SU-DHL-6 (cell line): ENCODE measurements around the gene DHX35.

ENCODE experiments used
- H2AFZ ChIP-seq: fragments of 200-600 bp; sonication (generic); 2 replicates; pipeline ENCODE4 v1.6.1; 2014; ENCODE audit warnings: low read depth, mild to moderate bottlenecking, moderate library complexity, mixed read lengths, antibody characterized with exemption, low read length; ENCODE audit not compliant: severe bottlenecking
- H3F3A ChIP-seq: fragments of 200-600 bp; shearing (Covaris generic); 2 replicates; pipeline ENCODE4 v1.6.0; 2016; ENCODE audit warnings: antibody characterized with exemption, mild to moderate bottlenecking; ENCODE audit not compliant: insufficient read depth
- H3K27ac ChIP-seq: fragments of 200-600 bp; sonication (generic); 2 replicates; pipeline ENCODE4 v1.5.1; 2016; ENCODE audit warnings: low read depth, mild to moderate bottlenecking, low read length, moderate library complexity, mixed read lengths
- H3K27me3 ChIP-seq: fragments of 200-600 bp; sonication (generic), shearing (Covaris generic); 2 replicates; pipeline ENCODE4 v1.6.0; 2014; ENCODE audit warnings: mild to moderate bottlenecking, low read length
- H3K36me3 ChIP-seq: fragments of 200-600 bp; sonication (generic); 2 replicates; pipeline ENCODE4 v1.6.1; 2014; ENCODE audit warnings: mild to moderate bottlenecking, low read length, mixed read lengths
- H3K4me2 ChIP-seq: fragments of 300-600, 200-600 bp; shearing (Covaris generic), sonication (generic); 2 replicates; pipeline ENCODE4 v1.6.0; 2014; ENCODE audit warnings: low read length, low read depth, mild to moderate bottlenecking; ENCODE audit not compliant: poor library complexity, severe bottlenecking
- H3K4me3 ChIP-seq: fragments of 200-600 bp; sonication (generic); 2 replicates; pipeline ENCODE4 v1.5.1; 2014; ENCODE audit warnings: antibody characterized with exemption, low read length, mild to moderate bottlenecking, mixed read lengths; ENCODE audit not compliant: insufficient read depth, poor library complexity, severe bottlenecking
- H3K79me2 ChIP-seq: fragments of 200-600 bp; sonication (generic); 2 replicates; pipeline ENCODE4 v1.6.1; 2014; ENCODE audit warnings: mild to moderate bottlenecking, low read length, moderate library complexity; ENCODE audit not compliant: insufficient read depth
- H3K9ac ChIP-seq: fragments of 200-600 bp; sonication (generic); 2 replicates; pipeline ENCODE4 v1.7.0; 2014; ENCODE audit warnings: mild to moderate bottlenecking, low read length
- H3K9me2 ChIP-seq: fragments of 200-600 bp; sonication (generic); replicated peaks from 2 replicates; pipeline ENCODE4 v1.6.1; 2014; ENCODE audit warnings: low read length; ENCODE audit not compliant: insufficient read depth
- H3K9me3 ChIP-seq: fragments of 200-600 bp; sonication (generic); 2 replicates; pipeline ENCODE4 v1.6.1; 2014; ENCODE audit warnings: low read length, mixed read lengths; ENCODE audit not compliant: insufficient read depth
- H4K20me1 ChIP-seq: fragments of 200-600 bp; sonication (generic); 2 replicates; pipeline ENCODE4 v1.6.1; 2014; ENCODE audit warnings: low read depth, mild to moderate bottlenecking, antibody characterized with exemption, low read length, moderate library complexity, mixed read lengths
- EZH2phosphoT487 ChIP-seq: fragments of 200-600 bp; sonication (generic), shearing (Covaris generic); conservative IDR thresholded peaks from 2 replicates; pipeline ENCODE4 v1.6.1; 2018; ENCODE audit warnings: mild to moderate bottlenecking, antibody characterized with exemption, low read length, moderate library complexity, mixed read lengths
- TF ChIP-seq, protein P1 (sequence below): fragments of 200-600 bp; sonication (generic); IDR thresholded peaks from one replicate; pipeline ENCODE4 v1.5.1; 2017; ENCODE audit warnings: antibody characterized with exemption, mild to moderate bottlenecking, low read length, moderate library complexity; ENCODE audit not compliant: insufficient read depth, poor library complexity, severe bottlenecking

The DHX35 gene

DNA sequence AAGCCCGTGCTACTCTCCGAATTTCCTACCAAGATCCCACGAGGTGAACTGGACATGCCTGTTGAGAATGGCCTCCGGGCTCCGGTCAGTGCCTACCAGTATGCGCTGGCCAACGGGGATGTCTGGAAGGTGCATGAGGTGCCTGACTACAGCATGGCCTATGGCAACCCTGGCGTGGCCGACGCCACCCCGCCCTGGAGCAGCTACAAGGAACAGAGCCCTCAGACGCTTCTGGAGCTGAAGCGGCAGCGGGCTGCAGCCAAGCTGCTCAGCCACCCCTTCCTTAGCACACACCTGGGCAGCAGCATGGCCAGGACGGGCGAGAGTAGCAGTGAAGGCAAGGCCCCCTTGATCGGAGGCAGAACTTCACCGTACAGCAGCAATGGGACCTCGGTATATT lies 44.0 kb upstream of the DHX35 start:
- Histone ChIP-seq H3K36me3 (peaks cover 18% of the 10 kb centered on the region), H2AFZ (no peak overlapping the region), H3K9me3 (no peaks in the 10 kb centered on the region), H3K27ac (no peak overlapping the region), H4K20me1 (no peaks in the 10 kb centered on the region), H3K9ac (no peak overlapping the region), H3K9me2 (no peaks in the 10 kb centered on the region), H3F3A (no peaks in the 10 kb centered on the region), H3K27me3 (no peaks in the 10 kb centered on the region), H3K4me2 (no peak overlapping the region), H3K4me3 (no peak overlapping the region), H3K79me2 (no peaks in the 10 kb centered on the region)
- TF ChIP-seq, protein P1, sequence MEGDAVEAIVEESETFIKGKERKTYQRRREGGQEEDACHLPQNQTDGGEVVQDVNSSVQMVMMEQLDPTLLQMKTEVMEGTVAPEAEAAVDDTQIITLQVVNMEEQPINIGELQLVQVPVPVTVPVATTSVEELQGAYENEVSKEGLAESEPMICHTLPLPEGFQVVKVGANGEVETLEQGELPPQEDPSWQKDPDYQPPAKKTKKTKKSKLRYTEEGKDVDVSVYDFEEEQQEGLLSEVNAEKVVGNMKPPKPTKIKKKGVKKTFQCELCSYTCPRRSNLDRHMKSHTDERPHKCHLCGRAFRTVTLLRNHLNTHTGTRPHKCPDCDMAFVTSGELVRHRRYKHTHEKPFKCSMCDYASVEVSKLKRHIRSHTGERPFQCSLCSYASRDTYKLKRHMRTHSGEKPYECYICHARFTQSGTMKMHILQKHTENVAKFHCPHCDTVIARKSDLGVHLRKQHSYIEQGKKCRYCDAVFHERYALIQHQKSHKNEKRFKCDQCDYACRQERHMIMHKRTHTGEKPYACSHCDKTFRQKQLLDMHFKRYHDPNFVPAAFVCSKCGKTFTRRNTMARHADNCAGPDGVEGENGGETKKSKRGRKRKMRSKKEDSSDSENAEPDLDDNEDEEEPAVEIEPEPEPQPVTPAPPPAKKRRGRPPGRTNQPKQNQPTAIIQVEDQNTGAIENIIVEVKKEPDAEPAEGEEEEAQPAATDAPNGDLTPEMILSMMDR = no peak
- TF ChIP-seq EZH2phosphoT487 = no peak

DNA sequence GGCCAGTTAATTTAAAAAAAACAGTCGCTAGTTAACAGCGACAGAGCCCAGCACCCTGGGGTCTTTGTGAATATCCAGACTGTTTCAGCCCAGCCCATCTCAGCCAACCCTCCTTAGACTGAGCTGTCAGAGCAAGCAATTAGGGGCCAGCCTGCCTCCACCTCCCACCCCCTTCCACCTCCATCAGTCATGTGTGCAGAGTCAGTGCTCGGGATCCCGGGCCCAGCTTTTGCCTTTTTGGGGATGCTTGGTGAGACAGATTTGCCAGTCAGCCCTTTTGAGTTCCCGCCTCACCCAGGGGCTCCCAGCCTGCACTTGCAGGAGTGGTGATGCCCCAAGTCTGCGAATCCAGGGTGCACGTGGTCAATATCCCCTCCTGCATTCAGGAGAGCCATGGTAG lies 42.5 kb upstream of the DHX35 start:
- TF ChIP-seq EZH2phosphoT487 = no peak
- TF ChIP-seq, protein P1 = no peak

DNA sequence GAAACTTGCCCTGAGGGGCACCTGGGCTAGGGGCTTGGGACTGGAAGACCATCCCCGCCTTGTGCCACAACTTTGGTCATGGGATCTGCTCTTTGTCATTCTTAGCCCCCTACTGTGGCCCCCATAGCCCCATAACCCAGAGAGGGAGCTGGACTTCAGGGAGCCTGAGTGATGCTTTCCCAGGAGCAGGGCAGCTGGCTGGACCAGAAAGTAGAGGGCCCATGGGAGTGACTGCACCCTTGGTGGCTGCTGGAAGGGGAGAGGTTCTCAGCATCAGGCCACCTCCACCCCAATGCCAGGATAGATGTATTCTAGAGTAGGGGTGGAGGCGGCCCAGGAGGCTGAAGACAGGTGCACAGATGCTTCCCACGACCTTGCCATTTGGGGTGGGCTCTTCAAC lies 41.7 kb upstream of the DHX35 start:
- no peak for TF ChIP-seq EZH2phosphoT487
- TF ChIP-seq, protein P1 = no peak
- peaks cover 12% of the 10 kb centered on the region for H3F3A ChIP-seq
- no peaks in the 10 kb centered on the region for H3K9me3 ChIP-seq
- H3K9me2 ChIP-seq = no peaks in the 10 kb centered on the region
- H3K27ac ChIP-seq = no peak overlapping the region
- H3K4me2 ChIP-seq = no peak overlapping the region
- no peaks in the 10 kb centered on the region for H3K79me2 ChIP-seq
- H2AFZ ChIP-seq = no peak overlapping the region
- no peak overlapping the region for H3K9ac ChIP-seq
- no peak overlapping the region for H3K4me3 ChIP-seq
- peaks cover 15% of the 10 kb centered on the region for H3K36me3 ChIP-seq
- no peaks in the 10 kb centered on the region for H3K27me3 ChIP-seq
- no peaks in the 10 kb centered on the region for H4K20me1 ChIP-seq

More for the DNA sequence above, 42.5 kb upstream of the DHX35 start:
- Histone ChIP-seq H3F3A (peaks cover 6% of the 10 kb centered on the region; the same call in 1 of the 2 replicates), H3K27me3 (no peaks in the 10 kb centered on the region), H3K36me3 (peaks cover 15% of the 10 kb centered on the region), H3K79me2 (no peaks in the 10 kb centered on the region), H3K4me3 (no peak overlapping the region), H4K20me1 (no peaks in the 10 kb centered on the region), H3K9me2 (no peaks in the 10 kb centered on the region), H3K9me3 (no peaks in the 10 kb centered on the region), H3K4me2 (no peak overlapping the region), H3K27ac (no peak overlapping the region), H3K9ac (no peak overlapping the region), H2AFZ (no peak overlapping the region)

DNA sequence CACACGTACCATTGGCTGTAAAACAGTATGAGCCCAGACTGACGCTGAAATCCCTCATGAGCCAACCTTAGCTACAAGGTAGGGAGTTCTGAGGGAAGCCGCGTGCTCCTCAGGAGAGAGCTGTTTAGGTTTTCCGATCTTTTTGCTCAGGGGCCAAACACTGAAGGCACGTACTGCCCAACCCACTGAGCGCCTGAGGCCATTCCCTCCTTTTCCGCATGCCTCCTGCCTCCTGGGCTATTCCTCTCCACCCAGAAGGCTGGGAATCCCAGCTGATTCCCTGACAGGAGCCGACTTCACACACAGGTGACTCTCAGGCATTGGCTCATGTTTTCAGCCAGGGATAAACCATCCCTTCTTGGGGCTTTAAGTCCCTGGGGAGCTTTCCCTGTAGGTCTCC lies 41.3 kb upstream of the DHX35 start:
- Histone ChIP-seq H2AFZ (no peak overlapping the region), H3K9me3 (no peaks in the 10 kb centered on the region), H4K20me1 (no peaks in the 10 kb centered on the region), H3K9me2 (no peaks in the 10 kb centered on the region), H3K4me3 (no peak overlapping the region), H3F3A (peaks cover 17% of the 10 kb centered on the region), H3K27me3 (no peaks in the 10 kb centered on the region), H3K27ac (no peak overlapping the region), H3K79me2 (no peaks in the 10 kb centered on the region), H3K9ac (no peak overlapping the region), H3K4me2 (no peak overlapping the region), H3K36me3 (peaks cover 12% of the 10 kb centered on the region)
- TF ChIP-seq EZH2phosphoT487 = no peak
- TF ChIP-seq, protein P1 = no peak
